Lung (tissue), 12 donors: ENCODE results near the gene WDR20. TPM values are rescaled to one million over a fixed set of nuclear protein-coding genes. Genes with fewer than 3 reads are reported as not detected.

Source experiments
- ATAC-seq: fragments of 200-7000 bp; cut with Tn5 transposase; one replicate; pipeline ENCODE4 v1.9.1; 2020; ENCODE audit warnings: moderate number of reproducible peaks; ENCODE audit not compliant: insufficient read depth, low FRiP score
- DNase-seq, 3 donors: peaks; one replicate each; pipeline ENCODE4 v3.0.0-alpha.2; 2013 to 2017
- H3K27ac ChIP-seq, 2 donors: one replicate each; pipeline ENCODE4 v1.5.1; 2013; ENCODE audit warnings: mild to moderate bottlenecking in 2 of 2, moderate library complexity in 2 of 2, control low read depth in 1 of 2, inconsistent platforms in 1 of 2, low read depth in 1 of 2, low read length in 1 of 2
- H3K27me3 ChIP-seq, 3 donors: one replicate each; pipeline ENCODE4 v1.5.1; 2013; ENCODE audit warnings: low read length in 2 of 3; ENCODE audit not compliant: control insufficient read depth in 3 of 3, insufficient read depth in 3 of 3
- H3K36me3 ChIP-seq, 4 donors: one replicate each; pipeline ENCODE4 v1.5.1; 2013; ENCODE audit warnings: low read length in 4 of 4, mild to moderate bottlenecking in 1 of 4, moderate library complexity in 1 of 4; ENCODE audit not compliant: control insufficient read depth in 4 of 4, insufficient read depth in 4 of 4
- H3K4me1 ChIP-seq, 5 donors: one replicate each; pipeline ENCODE4 v1.5.1; 2013; ENCODE audit warnings: low read length in 5 of 5, mild to moderate bottlenecking in 2 of 5, moderate library complexity in 1 of 5; ENCODE audit not compliant: control insufficient read depth in 5 of 5, insufficient read depth in 5 of 5
- H3K4me3 ChIP-seq: one replicate; pipeline ENCODE4 v1.5.1; 2013; ENCODE audit warnings: mild to moderate bottlenecking, control low read depth, moderate library complexity
- H3K9ac ChIP-seq, 2 donors: one replicate each; pipeline ENCODE4 v1.5.1; 2013; ENCODE audit warnings: low read length in 2 of 2, control low read depth in 1 of 2; ENCODE audit not compliant: insufficient read depth in 1 of 2
- H3K9me3 ChIP-seq, 4 donors: one replicate each; pipeline ENCODE4 v1.5.1; 2013; ENCODE audit warnings: low read length in 3 of 4, mild to moderate bottlenecking in 1 of 4, moderate library complexity in 1 of 4; ENCODE audit not compliant: control insufficient read depth in 4 of 4, insufficient read depth in 3 of 4
- CTCF ChIP-seq: IDR thresholded peaks from 2 replicates; pipeline ENCODE4 v1.5.1; 2012; ENCODE audit warnings: mild to moderate bottlenecking; ENCODE audit errors: control extremely low read depth, extremely low read depth
- WGBS, 2 donors: extraction: QIAGEN DNeasy Blood & Tissue Kit; methylation state at CpG; one replicate each; pipeline ENCODE4 v1.1.7; 2013; 5-methylcytosine and 5-hydroxymethylcytosine counted together
- polyA plus RNA-seq, 2 donors: library from polyadenylated mRNA; stranded (reverse); fragments of 200-250 nt; gene quantifications; one replicate each; pipeline ENCODE4 v1.2.1, GENCODE V29; 2013
- total RNA-seq, 2 donors: library from RNA; depleted of rRNA in 1 of 2; stranded (reverse); fragments of >200 nt in 1 of 2; gene quantifications; one replicate each; pipeline ENCODE4 v1.2.1, GENCODE V29; 2014 to 2021
- donor health status: control.
- donor health status: control.
- donor health status: Bipolar disorder and iron deficiency.
- donor health status: healthy.
- donor health status: DM: yes; HTN: yes; CAD: no.

The WDR20 gene
- total and polyA plus RNA-seq, 4 donors = 10.3 to 30.7 (median 19.7) TPM

GRCh38 chr14:102258136-102258535 lies 118.4 kb downstream of the WDR20 start:
- ATAC-seq (no peak), DNase-seq (no peak)
- no peak overlapping the region for H3K4me3 ChIP-seq
- no peak overlapping the region for H3K9ac ChIP-seq
- WGBS, 2 donors = 94 to 95% methylated on average over 6 of the region's 6 CpGs
- no peaks in the 10 kb centered on the region for H3K27me3 ChIP-seq
- H3K4me1 ChIP-seq = peaks cover 2 to 25% (median 6%) of the 10 kb centered on the region in 5 donors
- no peaks in the 10 kb centered on the region for H3K9me3 ChIP-seq
- no peak for TF ChIP-seq CTCF
- H3K36me3 ChIP-seq = no peaks in the 10 kb centered on the region
- H3K27ac ChIP-seq = no peak overlapping the region

Other genes starting within 250 kb of the WDR20 start
- gene DYNC1H1, start 175.3 kb upstream of the WDR20 start, total RNA-seq = 100 to 1,000 TPM; 438 to 485 TPM
- 100 to 1,000 TPM; 111 to 218 TPM for gene DYNC1H1, start 175.3 kb upstream of the WDR20 start, polyA plus RNA-seq
- gene HSP90AA1, start 52.9 kb upstream of the WDR20 start, total RNA-seq = 1,000 to 10,000 TPM in 1 of 2 donors, 100 to 1,000 TPM in 1; 331 to 1,106 TPM
- gene HSP90AA1, start 52.9 kb upstream of the WDR20 start, polyA plus RNA-seq = 100 to 1,000 TPM; 187 to 397 TPM
- 10 to 100 TPM; 35.2 to 35.4 TPM for gene MOK, start 165.3 kb downstream of the WDR20 start, total RNA-seq
- gene MOK, start 165.3 kb downstream of the WDR20 start, polyA plus RNA-seq = 10 to 100 TPM; 11.1 to 15.5 TPM
- 10 to 100 TPM; 12.5 to 14.2 TPM for gene ZNF839, start 179.8 kb downstream of the WDR20 start, total RNA-seq
- 1 to 10 TPM; 6.1 to 8.1 TPM for gene ZNF839, start 179.8 kb downstream of the WDR20 start, polyA plus RNA-seq
- 10 to 100 TPM; 31.0 to 31.9 TPM for gene CINP, start 223.0 kb downstream of the WDR20 start, total RNA-seq
- 10 to 100 TPM; 36.8 to 71.9 TPM for gene CINP, start 223.0 kb downstream of the WDR20 start, polyA plus RNA-seq
- gene TECPR2, start 223.0 kb downstream of the WDR20 start, total RNA-seq = 10 to 100 TPM; 24.4 to 30.3 TPM
- gene TECPR2, start 223.0 kb downstream of the WDR20 start, polyA plus RNA-seq = 10 to 100 TPM in 1 of 2 donors, 1 to 10 TPM in 1; 5.6 to 14.5 TPM